Measurements from ENCODE around the gene ATXN1. TPM values are rescaled to one million over a fixed set of nuclear protein-coding genes. Genes with fewer than 3 reads are reported as not detected.

The ATXN1 gene
- polyA plus RNA-seq, 2 of the 4 experiments (the other 2 are of a cell fraction) = 2.9 to 8.3 TPM

DNA sequence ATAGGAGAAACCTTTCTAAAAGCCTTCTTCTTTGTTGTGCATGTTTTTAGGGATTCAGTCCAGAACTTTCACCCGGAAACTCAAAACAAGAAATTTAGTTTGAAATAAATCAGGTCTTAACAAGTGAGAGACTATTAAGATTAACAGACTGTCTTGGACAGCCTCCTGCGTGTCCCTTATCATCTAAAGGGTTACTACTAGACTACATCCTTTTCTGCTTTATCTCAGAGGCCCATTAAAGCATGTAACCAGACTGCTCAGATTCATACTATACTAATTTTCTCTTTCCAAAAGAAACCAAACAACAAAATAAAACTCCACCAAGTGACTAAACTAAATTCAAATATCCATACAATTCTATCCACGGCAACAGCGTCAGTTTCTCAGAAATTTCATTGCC, 349.1 kb downstream of the ATXN1 start:
- Histone ChIP-seq H3K9me3 (no peaks in the 10 kb centered on the region), H3K4me1 (peaks cover 5% of the 10 kb centered on the region; the same call in 2 of the 3 replicates), H3K4me2 (no peak overlapping the region), H3K4me3 (no peak overlapping the region), H3K27ac (no peak overlapping the region)
- TF ChIP-seq, protein P1, sequence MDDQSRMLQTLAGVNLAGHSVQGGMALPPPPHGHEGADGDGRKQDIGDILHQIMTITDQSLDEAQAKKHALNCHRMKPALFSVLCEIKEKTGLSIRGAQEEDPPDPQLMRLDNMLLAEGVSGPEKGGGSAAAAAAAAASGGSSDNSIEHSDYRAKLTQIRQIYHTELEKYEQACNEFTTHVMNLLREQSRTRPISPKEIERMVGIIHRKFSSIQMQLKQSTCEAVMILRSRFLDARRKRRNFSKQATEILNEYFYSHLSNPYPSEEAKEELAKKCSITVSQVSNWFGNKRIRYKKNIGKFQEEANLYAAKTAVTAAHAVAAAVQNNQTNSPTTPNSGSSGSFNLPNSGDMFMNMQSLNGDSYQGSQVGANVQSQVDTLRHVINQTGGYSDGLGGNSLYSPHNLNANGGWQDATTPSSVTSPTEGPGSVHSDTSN (IDR thresholded peaks at IDR 0.05) = no peak
- no peak for TF ChIP-seq ZFP36 (IDR thresholded peaks at IDR 0.05; ENCODE audit: borderline replicate concordance, partially characterized antibody)
- no peak for ATAC-seq
- ChIA-PET POLR2A (no interaction called here), CTCF (no interaction called here)
- WGBS (ENCODE audit: missing lambda C conversion rate) = 93% methylated on average over 4 of the region's 4 CpGs
- FAIRE-seq = no peak
- no peak for DNase-seq (ENCODE audit: low read depth in 1 of 2, low spot score in 1 of 2)

DNA sequence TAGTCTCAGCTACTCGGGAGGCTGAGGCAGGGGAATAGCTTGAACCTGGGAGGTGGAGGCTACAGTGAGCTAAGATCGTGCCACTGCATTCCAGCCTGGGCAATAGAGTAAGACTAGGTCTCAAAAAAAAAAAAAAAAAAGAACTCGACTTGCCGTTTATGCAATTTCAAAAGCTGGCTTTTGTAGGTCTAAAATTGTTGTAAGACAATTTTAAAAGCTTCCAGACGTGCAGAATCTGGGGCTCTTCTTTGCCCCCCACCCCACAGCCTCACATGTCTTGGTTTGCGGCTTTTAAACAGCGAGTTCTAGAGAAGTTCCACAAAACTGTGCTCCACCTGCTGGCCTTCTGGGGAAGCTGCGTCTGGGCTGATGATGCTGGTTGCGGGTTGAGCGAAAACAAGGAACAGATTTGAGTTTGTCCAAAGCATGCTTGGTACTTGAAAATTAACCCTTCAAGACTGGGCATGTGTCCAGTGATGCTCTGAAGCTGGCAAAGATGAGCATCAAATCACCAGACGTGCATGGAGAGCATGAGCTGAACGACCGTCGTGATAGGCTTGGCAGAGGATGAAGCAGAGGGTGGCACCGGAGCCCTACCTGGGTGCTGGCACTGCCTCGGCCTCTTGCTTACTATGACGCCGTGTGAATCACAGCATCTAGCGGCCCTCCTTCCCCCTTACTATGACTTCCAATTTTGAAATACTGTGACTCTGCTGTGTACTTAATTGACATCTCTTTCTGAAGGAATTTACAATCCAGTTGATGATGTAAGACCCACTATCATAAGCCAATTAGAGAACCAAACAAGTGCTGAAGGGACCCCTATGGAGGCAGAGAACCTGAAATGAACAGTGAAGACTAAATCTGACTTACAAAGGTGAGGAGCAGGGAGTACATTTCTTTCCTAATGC, 351.5 kb downstream of the ATXN1 start:
- ATAC-seq (peak; percentile 88 to 92), FAIRE-seq (no peak), DNase-seq (ENCODE audit: low read depth in 1 of 2, low spot score in 1 of 2) (peak; percentile 24 to 60)
- TF ChIP-seq, protein P2, sequence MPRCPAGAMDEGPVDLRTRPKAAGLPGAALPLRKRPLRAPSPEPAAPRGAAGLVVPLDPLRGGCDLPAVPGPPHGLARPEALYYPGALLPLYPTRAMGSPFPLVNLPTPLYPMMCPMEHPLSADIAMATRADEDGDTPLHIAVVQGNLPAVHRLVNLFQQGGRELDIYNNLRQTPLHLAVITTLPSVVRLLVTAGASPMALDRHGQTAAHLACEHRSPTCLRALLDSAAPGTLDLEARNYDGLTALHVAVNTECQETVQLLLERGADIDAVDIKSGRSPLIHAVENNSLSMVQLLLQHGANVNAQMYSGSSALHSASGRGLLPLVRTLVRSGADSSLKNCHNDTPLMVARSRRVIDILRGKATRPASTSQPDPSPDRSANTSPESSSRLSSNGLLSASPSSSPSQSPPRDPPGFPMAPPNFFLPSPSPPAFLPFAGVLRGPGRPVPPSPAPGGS (IDR thresholded peaks at IDR 0.05) = no peak
- TF ChIP-seq JUN (IDR thresholded peaks at IDR 0.05) = no peak
- TF ChIP-seq, protein P3, sequence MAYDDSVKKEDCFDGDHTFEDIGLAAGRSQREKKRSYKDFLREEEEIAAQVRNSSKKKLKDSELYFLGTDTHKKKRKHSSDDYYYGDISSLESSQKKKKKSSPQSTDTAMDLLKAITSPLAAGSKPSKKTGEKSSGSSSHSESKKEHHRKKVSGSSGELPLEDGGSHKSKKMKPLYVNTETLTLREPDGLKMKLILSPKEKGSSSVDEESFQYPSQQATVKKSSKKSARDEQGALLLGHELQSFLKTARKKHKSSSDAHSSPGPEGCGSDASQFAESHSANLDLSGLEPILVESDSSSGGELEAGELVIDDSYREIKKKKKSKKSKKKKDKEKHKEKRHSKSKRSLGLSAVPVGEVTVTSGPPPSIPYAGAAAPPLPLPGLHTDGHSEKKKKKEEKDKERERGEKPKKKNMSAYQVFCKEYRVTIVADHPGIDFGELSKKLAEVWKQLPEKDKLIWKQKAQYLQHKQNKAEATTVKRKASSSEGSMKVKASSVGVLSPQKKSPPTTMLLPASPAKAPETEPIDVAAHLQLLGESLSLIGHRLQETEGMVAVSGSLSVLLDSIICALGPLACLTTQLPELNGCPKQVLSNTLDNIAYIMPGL (CRISPR knock-in tag; IDR thresholded peaks at IDR 0.05; ENCODE audit: borderline replicate concordance) = no peak
- TF ChIP-seq, protein P4, sequence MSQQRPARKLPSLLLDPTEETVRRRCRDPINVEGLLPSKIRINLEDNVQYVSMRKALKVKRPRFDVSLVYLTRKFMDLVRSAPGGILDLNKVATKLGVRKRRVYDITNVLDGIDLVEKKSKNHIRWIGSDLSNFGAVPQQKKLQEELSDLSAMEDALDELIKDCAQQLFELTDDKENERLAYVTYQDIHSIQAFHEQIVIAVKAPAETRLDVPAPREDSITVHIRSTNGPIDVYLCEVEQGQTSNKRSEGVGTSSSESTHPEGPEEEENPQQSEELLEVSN (IDR thresholded peaks at IDR 0.05; ENCODE audit: borderline replicate concordance, low read depth) = no peak
- TF ChIP-seq, protein P5, sequence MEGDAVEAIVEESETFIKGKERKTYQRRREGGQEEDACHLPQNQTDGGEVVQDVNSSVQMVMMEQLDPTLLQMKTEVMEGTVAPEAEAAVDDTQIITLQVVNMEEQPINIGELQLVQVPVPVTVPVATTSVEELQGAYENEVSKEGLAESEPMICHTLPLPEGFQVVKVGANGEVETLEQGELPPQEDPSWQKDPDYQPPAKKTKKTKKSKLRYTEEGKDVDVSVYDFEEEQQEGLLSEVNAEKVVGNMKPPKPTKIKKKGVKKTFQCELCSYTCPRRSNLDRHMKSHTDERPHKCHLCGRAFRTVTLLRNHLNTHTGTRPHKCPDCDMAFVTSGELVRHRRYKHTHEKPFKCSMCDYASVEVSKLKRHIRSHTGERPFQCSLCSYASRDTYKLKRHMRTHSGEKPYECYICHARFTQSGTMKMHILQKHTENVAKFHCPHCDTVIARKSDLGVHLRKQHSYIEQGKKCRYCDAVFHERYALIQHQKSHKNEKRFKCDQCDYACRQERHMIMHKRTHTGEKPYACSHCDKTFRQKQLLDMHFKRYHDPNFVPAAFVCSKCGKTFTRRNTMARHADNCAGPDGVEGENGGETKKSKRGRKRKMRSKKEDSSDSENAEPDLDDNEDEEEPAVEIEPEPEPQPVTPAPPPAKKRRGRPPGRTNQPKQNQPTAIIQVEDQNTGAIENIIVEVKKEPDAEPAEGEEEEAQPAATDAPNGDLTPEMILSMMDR (IDR thresholded peaks at IDR 0.05) = peak; percentile 56
- TF ChIP-seq NPAS2 (CRISPR knock-in tag; IDR thresholded peaks at IDR 0.05; ENCODE audit: borderline replicate concordance) = no peak
- no peak for TF ChIP-seq HOXB5 (CRISPR knock-in tag; IDR thresholded peaks at IDR 0.05)
- peak; percentile 74 for TF ChIP-seq SMC3 (IDR thresholded peaks at IDR 0.05)
- no peak for TF ChIP-seq CEBPB (IDR thresholded peaks at IDR 0.05)
- TF ChIP-seq CHD4 (IDR thresholded peaks at IDR 0.05; ENCODE audit: borderline replicate concordance) = no peak
- no peak for TF ChIP-seq TFCP2L1 (CRISPR knock-in tag; IDR thresholded peaks at IDR 0.05)
- TF ChIP-seq BHLHE40 (IDR thresholded peaks at IDR 0.05; ENCODE audit: low read depth, low read length) = no peak
- TF ChIP-seq POLR2AphosphoS2 (conservative IDR thresholded peaks at IDR 0.05; ENCODE audit: low read length) = no peak
- TF ChIP-seq KDM5A (IDR thresholded peaks at IDR 0.05) = no peak
- TF ChIP-seq RAD21 (conservative IDR thresholded peaks at IDR 0.05 in 1 of 2, IDR thresholded peaks at IDR 0.05 in 1 of 2) = peak; percentile 52 to 56
- no peak for TF ChIP-seq CBX8 (IDR thresholded peaks at IDR 0.05)
- TF ChIP-seq, protein P6, sequence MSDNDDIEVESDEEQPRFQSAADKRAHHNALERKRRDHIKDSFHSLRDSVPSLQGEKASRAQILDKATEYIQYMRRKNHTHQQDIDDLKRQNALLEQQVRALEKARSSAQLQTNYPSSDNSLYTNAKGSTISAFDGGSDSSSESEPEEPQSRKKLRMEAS (IDR thresholded peaks at IDR 0.05) = no peak
- no peak for TF ChIP-seq HOXA7 (CRISPR knock-in tag; IDR thresholded peaks at IDR 0.05)
- no peak for TF ChIP-seq KDM1A (IDR thresholded peaks at IDR 0.05; ENCODE audit: low read depth)
- peaks cover 5% of the 10 kb centered on the region; the same call in 2 of the 3 replicates for H3K4me1 ChIP-seq
- no peaks in the 10 kb centered on the region for H3K9me3 ChIP-seq
- no peak overlapping the region for H3K4me3 ChIP-seq
- 26% methylated on average over 18 of the region's 19 CpGs for WGBS (ENCODE audit: missing lambda C conversion rate)
- H3K4me2 ChIP-seq = peak overlapping the region; percentile 46
- H3K27ac ChIP-seq = no peak overlapping the region
- CTCF ChIA-PET = interaction anchor here (0.6 to 3.6 kb wide), 27 partner anchors 10 to 1911 kb away, joined by 3 to 46 read pairs (median 4); no protein-coding TSS in a partner anchor
- POLR2A ChIA-PET = no interaction called here
